Uterus (tissue), 2 donors: ENCODE results near the gene ITCH.

Experiments
- POLR2A ChIP-seq, 2 donors: fragments of 450-650 bp; IDR thresholded peaks; one replicate each; pipeline ENCODE4 v1.6.1; 2016; ENCODE audit warnings: antibody characterized with exemption in 2 of 2, mild to moderate bottlenecking in 1 of 2, moderate library complexity in 1 of 2
- TF ChIP-seq, protein P1 (sequence below), 4 experiments: fragments of 200-600 bp in 2 of 4; fragments of 450-650 bp in 2 of 4; sonication (generic) in 2 of 4; IDR thresholded peaks; one replicate each; pipeline ENCODE4 v1.5.1; 2016 to 2019; ENCODE audit warnings: antibody characterized with exemption in 4 of 4, mild to moderate bottlenecking in 2 of 4, moderate library complexity in 1 of 4

GRCh38 chr20:34433391-34433790 lies 70.3 kb downstream of the ITCH start:
- TF ChIP-seq, protein P1, sequence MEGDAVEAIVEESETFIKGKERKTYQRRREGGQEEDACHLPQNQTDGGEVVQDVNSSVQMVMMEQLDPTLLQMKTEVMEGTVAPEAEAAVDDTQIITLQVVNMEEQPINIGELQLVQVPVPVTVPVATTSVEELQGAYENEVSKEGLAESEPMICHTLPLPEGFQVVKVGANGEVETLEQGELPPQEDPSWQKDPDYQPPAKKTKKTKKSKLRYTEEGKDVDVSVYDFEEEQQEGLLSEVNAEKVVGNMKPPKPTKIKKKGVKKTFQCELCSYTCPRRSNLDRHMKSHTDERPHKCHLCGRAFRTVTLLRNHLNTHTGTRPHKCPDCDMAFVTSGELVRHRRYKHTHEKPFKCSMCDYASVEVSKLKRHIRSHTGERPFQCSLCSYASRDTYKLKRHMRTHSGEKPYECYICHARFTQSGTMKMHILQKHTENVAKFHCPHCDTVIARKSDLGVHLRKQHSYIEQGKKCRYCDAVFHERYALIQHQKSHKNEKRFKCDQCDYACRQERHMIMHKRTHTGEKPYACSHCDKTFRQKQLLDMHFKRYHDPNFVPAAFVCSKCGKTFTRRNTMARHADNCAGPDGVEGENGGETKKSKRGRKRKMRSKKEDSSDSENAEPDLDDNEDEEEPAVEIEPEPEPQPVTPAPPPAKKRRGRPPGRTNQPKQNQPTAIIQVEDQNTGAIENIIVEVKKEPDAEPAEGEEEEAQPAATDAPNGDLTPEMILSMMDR (IDR thresholded peaks at IDR 0.05): no peak
- TF ChIP-seq POLR2A (IDR thresholded peaks at IDR 0.05): no peak
